ENCODE measurements around the gene AGBL4. TPM values are rescaled to one million over a fixed set of nuclear protein-coding genes. Genes with fewer than 3 reads are reported as not detected.

AGBL4 gene
- polyA plus RNA-seq, 3 donors: 0.05 TPM; not detected in 2

- no peak for DNase-seq
- peaks cover 33% of the 10 kb centered on the region for H3K4me1 Mint-ChIP-seq
Measured at GRCh38 chr1:48670234-48671020, 1353.3 kb downstream of the AGBL4 start.

GRCh38 chr1:48668339-48668738, 1355.4 kb downstream of the AGBL4 start:
- Histone ChIP-seq H3K9ac (ENCODE audit: insufficient read depth, low read length, poor library complexity, severe bottlenecking) (no peak overlapping the region), H3K4me3 (replicated peaks in 1 of 3; ENCODE audit: low read depth in 2 of 3, low read length in 3 of 3) (no peak overlapping the region), H3K27ac (ENCODE audit: low read depth in 1 of 2, low read length in 2 of 2) (no peak overlapping the region), H3K4me2 (replicated peaks; ENCODE audit: extremely low read depth, low read length, poor library complexity, severe bottlenecking) (no peak overlapping the region), H2AFZ (ENCODE audit: insufficient read depth, low read depth, low read length, poor library complexity, severe bottlenecking) (no peak overlapping the region), H3K79me2 (ENCODE audit: insufficient read depth, low read length) (no peaks in the 10 kb centered on the region), H3K27me3 (ENCODE audit: control insufficient read depth in 2 of 2, insufficient read depth in 2 of 2, low read length in 2 of 2) (no peaks in the 10 kb centered on the region), H3K4me1 (ENCODE audit: control insufficient read depth in 1 of 2, insufficient read depth in 2 of 2, low read length in 2 of 2) (no peaks in the 10 kb centered on the region), H3K9me3 (replicated peaks in 1 of 2; ENCODE audit: control insufficient read depth in 1 of 2, insufficient read depth in 1 of 2, low read length in 2 of 2) (no peaks in the 10 kb centered on the region), H4K20me1 (ENCODE audit: insufficient read depth, low read length) (no peaks in the 10 kb centered on the region), H3K36me3 (replicated peaks in 1 of 2; ENCODE audit: control insufficient read depth in 1 of 2, insufficient read depth in 2 of 2, low read length in 2 of 2) (no peaks in the 10 kb centered on the region)
- DNase-seq: no peak
- 100% methylated on average over 1 of the region's 2 CpGs for WGBS (ENCODE audit: insufficient coverage)
- intact Hi-C loops (cut with micrococcal nuclease): no loop called here
- Mint-ChIP-seq H3K4me1 (peaks cover 17% of the 10 kb centered on the region), H3K27ac (no peak overlapping the region), H3K4me3 (no peak overlapping the region), H3K36me3 (no peaks in the 10 kb centered on the region), H3K27me3 (ENCODE audit: low read depth in 3 of 3) (peaks cover 1 to 4% (median 1%) of the 10 kb centered on the region in 3 donors), H3K9me3 (peaks cover 0 to 3% (median 0%) of the 10 kb centered on the region in 7 donors)
- TF ChIP-seq, protein P1, sequence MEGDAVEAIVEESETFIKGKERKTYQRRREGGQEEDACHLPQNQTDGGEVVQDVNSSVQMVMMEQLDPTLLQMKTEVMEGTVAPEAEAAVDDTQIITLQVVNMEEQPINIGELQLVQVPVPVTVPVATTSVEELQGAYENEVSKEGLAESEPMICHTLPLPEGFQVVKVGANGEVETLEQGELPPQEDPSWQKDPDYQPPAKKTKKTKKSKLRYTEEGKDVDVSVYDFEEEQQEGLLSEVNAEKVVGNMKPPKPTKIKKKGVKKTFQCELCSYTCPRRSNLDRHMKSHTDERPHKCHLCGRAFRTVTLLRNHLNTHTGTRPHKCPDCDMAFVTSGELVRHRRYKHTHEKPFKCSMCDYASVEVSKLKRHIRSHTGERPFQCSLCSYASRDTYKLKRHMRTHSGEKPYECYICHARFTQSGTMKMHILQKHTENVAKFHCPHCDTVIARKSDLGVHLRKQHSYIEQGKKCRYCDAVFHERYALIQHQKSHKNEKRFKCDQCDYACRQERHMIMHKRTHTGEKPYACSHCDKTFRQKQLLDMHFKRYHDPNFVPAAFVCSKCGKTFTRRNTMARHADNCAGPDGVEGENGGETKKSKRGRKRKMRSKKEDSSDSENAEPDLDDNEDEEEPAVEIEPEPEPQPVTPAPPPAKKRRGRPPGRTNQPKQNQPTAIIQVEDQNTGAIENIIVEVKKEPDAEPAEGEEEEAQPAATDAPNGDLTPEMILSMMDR (IDR thresholded peaks at IDR 0.05): no peak

More at GRCh38 chr1:48670234-48671020, 1353.3 kb downstream of the AGBL4 start:
- Histone ChIP-seq H3K4me2 (replicated peaks; ENCODE audit: extremely low read depth, low read length, poor library complexity, severe bottlenecking) (no peak overlapping the region), H3K27me3 (ENCODE audit: control insufficient read depth in 2 of 2, insufficient read depth in 2 of 2, low read length in 2 of 2) (no peaks in the 10 kb centered on the region), H3K9me3 (replicated peaks in 1 of 2; ENCODE audit: control insufficient read depth in 1 of 2, insufficient read depth in 1 of 2, low read length in 2 of 2) (no peaks in the 10 kb centered on the region), H4K20me1 (ENCODE audit: insufficient read depth, low read length) (no peaks in the 10 kb centered on the region), H3K4me1 (ENCODE audit: control insufficient read depth in 1 of 2, insufficient read depth in 2 of 2, low read length in 2 of 2) (no peaks in the 10 kb centered on the region), H3K36me3 (replicated peaks in 1 of 2; ENCODE audit: control insufficient read depth in 1 of 2, insufficient read depth in 2 of 2, low read length in 2 of 2) (no peaks in the 10 kb centered on the region), H2AFZ (ENCODE audit: insufficient read depth, low read depth, low read length, poor library complexity, severe bottlenecking) (no peak overlapping the region), H3K4me3 (replicated peaks in 1 of 3; ENCODE audit: low read depth in 2 of 3, low read length in 3 of 3) (no peak overlapping the region), H3K27ac (ENCODE audit: low read depth in 1 of 2, low read length in 2 of 2) (no peak overlapping the region), H3K79me2 (ENCODE audit: insufficient read depth, low read length) (no peaks in the 10 kb centered on the region), H3K9ac (ENCODE audit: insufficient read depth, low read length, poor library complexity, severe bottlenecking) (no peak overlapping the region)
- intact Hi-C loops (cut with micrococcal nuclease): no loop called here
- no peaks in the 10 kb centered on the region for H3K36me3 Mint-ChIP-seq
- TF ChIP-seq, protein P1 (IDR thresholded peaks at IDR 0.05): no peak
- peaks cover 0 to 3% (median 0%) of the 10 kb centered on the region in 7 donors for H3K9me3 Mint-ChIP-seq
- H3K27me3 Mint-ChIP-seq (ENCODE audit: low read depth in 3 of 3): peaks cover 1 to 4% (median 1%) of the 10 kb centered on the region in 3 donors
- no peak overlapping the region for H3K4me3 Mint-ChIP-seq
- no peak overlapping the region for H3K27ac Mint-ChIP-seq
- WGBS (ENCODE audit: insufficient coverage): 90% methylated on average over 2 of the region's 5 CpGs
